ACC112 (cell line): ENCODE results near the gene CAPN13.

ENCODE experiments used
- H2AFZ ChIP-seq: fragments of 200-600 bp; sonication (generic); one replicate; pipeline ENCODE4 v1.6.0; 2017; ENCODE audit warnings: antibody characterized with exemption, low read length; ENCODE audit not compliant: unreplicated experiment
- H3K27ac ChIP-seq: fragments of 200-600 bp; sonication (generic); 2 replicates; pipeline ENCODE4 v1.5.1; 2014; ENCODE audit warnings: low read depth, mild to moderate bottlenecking, antibody characterized with exemption, low read length, moderate library complexity
- H3K27me3 ChIP-seq: fragments of 200-600 bp; sonication (generic); 2 replicates; pipeline ENCODE4 v1.6.1; 2014; ENCODE audit warnings: mild to moderate bottlenecking, antibody characterized with exemption, low read length, moderate library complexity, mixed read lengths; ENCODE audit not compliant: insufficient read depth
- H3K36me3 ChIP-seq: fragments of 200-600 bp; sonication (generic); 2 replicates; pipeline ENCODE4 v1.6.1; 2016; ENCODE audit warnings: mild to moderate bottlenecking, antibody characterized with exemption, low read length, moderate library complexity, mixed read lengths; ENCODE audit not compliant: insufficient read depth
- H3K4me1 ChIP-seq: fragments of 200-600 bp; sonication (generic); one replicate; pipeline ENCODE4 v1.6.1; 2016; ENCODE audit warnings: low read length, mixed read lengths; ENCODE audit not compliant: insufficient read depth, unreplicated experiment, control insufficient read depth
- H3K4me3 ChIP-seq: fragments of 200-600 bp; sonication (generic); 2 replicates; pipeline ENCODE4 v1.5.1; 2014; ENCODE audit warnings: mild to moderate bottlenecking, low read depth, low read length
- H3K79me2 ChIP-seq: fragments of 200-600 bp; sonication (generic); one replicate; pipeline ENCODE4 v1.6.0; 2016; ENCODE audit warnings: low read length; ENCODE audit not compliant: control insufficient read depth, unreplicated experiment, insufficient read depth

The CAPN13 gene

DNA sequence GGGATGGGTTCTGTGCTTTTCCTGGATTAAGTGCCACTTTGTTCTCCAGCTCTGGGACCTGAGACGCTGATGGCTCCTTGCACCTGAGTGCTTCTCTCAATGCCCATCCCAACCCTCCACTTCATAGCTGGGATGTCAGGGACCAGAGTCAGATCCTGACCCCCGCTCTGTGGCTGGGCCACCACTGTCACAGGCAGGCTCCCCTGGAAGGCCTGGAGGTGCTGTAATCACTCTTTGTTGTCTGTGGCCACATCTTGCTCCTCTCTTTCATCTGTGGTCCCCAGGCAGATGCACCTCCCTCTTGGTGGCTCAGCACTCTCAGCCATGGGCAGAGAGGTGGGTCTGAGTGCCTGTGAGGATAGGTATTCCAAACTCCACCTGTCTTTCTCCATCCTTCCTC, 62.4 kb downstream of the CAPN13 start:
- Histone ChIP-seq H3K79me2 (no peaks in the 10 kb centered on the region), H3K36me3 (no peaks in the 10 kb centered on the region), H2AFZ (no peak overlapping the region), H3K27me3 (peaks cover 14% of the 10 kb centered on the region), H3K27ac (no peak overlapping the region), H3K4me3 (no peak overlapping the region), H3K4me1 (no peaks in the 10 kb centered on the region)

DNA sequence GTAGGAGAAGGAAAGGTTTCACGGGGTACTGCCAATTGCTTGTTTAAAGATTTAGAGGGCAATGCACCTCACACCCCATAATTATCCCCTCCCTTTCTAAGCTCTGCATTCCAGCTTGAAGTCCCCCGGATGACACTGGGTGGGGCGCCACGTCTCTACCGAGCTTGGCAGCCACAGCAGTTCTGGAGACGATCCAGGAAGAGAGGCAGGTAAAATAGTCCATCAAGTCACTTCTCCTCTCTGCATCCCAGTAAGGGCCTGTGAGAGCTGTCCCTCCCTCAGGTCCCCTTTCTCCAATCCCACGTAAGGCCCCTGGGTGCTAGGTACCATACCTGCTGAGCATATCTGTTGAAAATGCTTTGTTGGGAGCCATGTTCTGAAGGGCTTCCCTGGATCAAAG, 65.7 kb downstream of the CAPN13 start:
- Histone ChIP-seq H3K36me3 (no peaks in the 10 kb centered on the region), H2AFZ (no peak overlapping the region)

DNA sequence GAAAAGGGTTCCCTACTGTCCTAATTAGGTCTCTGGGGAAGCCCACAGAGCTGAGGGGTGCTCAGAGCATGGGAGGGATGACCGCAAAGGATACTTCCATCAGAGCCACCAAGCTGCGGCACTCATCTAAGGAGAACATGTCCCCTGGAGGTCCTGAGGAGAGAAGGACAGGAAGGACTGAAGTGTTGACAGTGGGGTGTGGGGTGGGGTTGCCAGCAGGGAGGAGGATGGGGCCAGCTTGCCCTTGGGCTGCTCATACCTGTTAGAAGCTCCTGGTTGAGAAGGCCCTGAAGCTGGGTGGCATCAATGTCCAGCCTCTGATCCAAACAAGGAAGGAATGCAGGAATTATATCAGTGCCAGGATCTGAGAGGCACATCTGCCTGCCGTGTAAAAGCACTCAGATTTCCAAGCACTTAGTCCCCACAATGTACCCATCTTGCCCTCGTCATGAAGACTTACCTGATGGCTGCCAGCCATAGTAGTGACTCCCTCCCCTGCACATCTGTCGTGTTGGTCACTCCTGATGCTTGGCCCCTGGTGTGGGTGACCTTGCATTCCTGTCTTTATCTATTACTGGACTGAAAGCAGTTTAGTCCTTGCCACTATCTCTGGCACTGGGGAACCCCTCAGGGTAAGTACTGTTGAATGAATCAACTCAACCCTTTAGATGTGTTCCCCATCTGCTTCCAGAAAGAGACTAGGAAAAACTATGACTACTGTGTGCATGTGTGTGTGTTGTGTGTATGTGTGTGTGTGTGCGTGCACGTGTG, 68.9 kb downstream of the CAPN13 start:
- Histone ChIP-seq H3K27me3 (peaks cover 13% of the 10 kb centered on the region), H2AFZ (no peak overlapping the region), H3K4me3 (no peak overlapping the region), H3K4me1 (no peaks in the 10 kb centered on the region), H3K36me3 (no peaks in the 10 kb centered on the region), H3K79me2 (no peaks in the 10 kb centered on the region), H3K27ac (no peak overlapping the region)

More for the DNA sequence above, 65.7 kb downstream of the CAPN13 start:
- Histone ChIP-seq H3K27me3 (peaks cover 4% of the 10 kb centered on the region; the same call in 1 of the 2 replicates), H3K4me1 (no peaks in the 10 kb centered on the region), H3K27ac (no peak overlapping the region), H3K4me3 (no peak overlapping the region), H3K79me2 (no peaks in the 10 kb centered on the region)

DNA sequence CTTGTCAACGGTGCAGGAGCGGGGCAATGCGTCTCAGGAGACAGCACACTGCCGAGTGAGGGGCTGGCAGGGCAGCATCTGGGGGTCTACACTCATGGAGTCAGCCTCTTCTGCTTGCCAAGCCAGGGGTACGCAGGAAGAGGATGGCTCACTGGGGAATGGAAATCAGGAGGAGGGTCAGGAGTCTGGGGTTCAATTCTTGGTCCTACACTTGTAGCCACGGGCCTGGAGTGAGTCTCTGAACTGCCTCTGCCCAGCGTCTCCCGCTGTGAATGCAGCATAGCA, 70.0 kb downstream of the CAPN13 start:
- no peak overlapping the region for H3K4me3 ChIP-seq
- H3K36me3 ChIP-seq, result no peaks in the 10 kb centered on the region
- H3K27ac ChIP-seq, result no peak overlapping the region
- H2AFZ ChIP-seq, result no peak overlapping the region
- H3K27me3 ChIP-seq, result peaks cover 19% of the 10 kb centered on the region; the same call in 1 of the 2 replicates
- H3K4me1 ChIP-seq, result no peaks in the 10 kb centered on the region
- no peaks in the 10 kb centered on the region for H3K79me2 ChIP-seq

DNA sequence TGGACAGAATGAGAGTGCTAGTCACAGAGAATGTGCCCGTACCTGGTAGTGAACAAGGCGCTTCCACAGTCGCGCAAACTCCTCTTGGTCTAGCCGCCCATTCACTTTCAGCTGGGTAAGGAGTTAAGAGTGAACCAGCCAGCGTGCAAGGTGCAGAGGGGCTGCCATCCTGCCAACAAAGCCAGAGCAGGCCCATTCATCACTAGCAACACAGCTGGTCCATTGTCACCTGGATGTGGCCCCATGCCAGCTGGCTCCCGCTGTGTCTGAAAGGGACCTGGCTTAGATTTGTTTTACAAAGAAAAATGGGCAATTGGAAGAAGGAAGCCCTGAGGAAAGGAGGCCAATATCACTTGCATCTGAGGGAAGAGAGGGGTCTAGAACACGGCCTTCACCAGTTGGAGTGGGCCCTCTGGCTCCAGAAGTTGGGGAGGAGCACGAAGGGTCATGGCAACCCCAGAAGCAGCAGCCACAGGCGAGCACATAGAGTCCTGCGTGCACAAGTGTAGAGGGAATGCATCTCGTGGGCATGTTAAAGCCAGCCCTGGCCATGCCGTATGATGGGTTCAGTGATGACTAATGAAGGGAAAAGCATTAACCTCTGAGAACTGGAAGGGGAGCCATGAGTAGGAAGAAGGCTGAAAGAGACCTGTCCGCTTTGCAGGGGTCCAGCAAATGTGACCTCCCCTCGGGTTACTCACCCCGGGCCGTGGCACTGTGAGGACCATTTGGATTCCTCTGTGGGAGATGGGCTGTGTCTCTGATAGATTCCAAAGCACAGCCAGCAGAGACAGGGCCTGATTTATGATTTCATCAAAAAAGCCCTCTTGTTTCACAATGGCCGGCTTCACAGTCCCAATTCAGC, 70.6 kb downstream of the CAPN13 start:
- Histone ChIP-seq H3K27me3 (peaks cover 23% of the 10 kb centered on the region; the same call in 1 of the 2 replicates), H3K4me3 (no peak overlapping the region), H3K27ac (no peak overlapping the region), H3K36me3 (no peaks in the 10 kb centered on the region), H3K79me2 (no peaks in the 10 kb centered on the region), H3K4me1 (no peaks in the 10 kb centered on the region), H2AFZ (no peak overlapping the region)

DNA sequence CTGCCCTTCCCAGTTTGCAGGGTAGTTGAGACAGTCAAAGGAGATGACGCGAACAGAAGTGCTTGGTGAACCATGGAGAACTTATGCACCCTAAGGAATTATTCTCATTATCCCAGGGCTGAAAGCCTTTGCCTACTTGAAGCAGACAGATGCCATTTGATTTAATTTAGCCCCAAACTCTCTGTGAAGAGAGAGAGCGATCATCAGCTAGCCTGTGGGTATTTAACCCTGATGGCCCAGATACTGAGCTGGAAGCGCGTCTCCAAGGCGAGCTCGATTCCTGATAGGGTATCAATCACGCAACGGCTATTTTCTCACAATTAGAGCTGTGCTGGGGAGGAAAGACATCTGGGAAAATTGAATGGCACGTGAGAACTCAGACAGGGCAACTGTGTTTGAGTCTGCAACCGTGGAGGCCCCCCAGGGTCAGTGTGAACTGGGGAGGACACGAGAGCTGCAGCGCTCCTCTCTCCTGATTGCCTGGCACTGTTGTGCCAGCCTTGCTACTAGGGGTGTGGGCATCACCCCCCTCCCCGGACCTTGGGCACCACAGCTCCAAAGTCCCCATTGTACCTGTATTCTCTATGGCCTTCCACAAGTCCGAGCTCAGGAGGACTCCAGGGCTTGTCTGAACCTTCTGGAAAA, 73.2 kb downstream of the CAPN13 start:
- no peaks in the 10 kb centered on the region for H3K79me2 ChIP-seq
- H3K36me3 ChIP-seq, result no peaks in the 10 kb centered on the region
- no peak overlapping the region for H3K4me3 ChIP-seq
- no peaks in the 10 kb centered on the region for H3K4me1 ChIP-seq
- H3K27ac ChIP-seq, result no peak overlapping the region
- peaks cover 48% of the 10 kb centered on the region for H3K27me3 ChIP-seq
- no peak overlapping the region for H2AFZ ChIP-seq

DNA sequence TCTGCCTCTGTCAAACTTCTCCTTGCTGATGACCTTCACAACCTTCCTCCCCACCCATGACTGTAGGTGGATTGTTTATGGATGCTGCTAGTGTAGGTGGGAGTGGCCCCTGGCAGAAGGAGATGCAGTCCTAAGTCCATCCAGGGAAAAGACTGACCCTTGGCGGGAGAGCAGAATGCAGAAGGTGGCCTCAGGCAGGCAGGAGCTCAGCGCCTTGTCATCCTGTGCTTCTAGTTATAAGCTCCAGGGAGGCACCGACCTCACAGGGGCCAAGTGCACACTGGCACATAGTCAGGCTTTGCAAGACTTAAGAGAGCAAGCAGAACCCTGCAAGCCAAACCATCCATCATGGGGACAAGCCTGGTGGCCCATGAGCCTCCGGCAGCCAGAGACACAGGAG, 74.4 kb downstream of the CAPN13 start:
- Histone ChIP-seq H3K27me3 (peaks cover 55% of the 10 kb centered on the region), H3K36me3 (no peaks in the 10 kb centered on the region), H3K27ac (no peak overlapping the region), H3K4me3 (no peak overlapping the region), H3K4me1 (no peaks in the 10 kb centered on the region), H3K79me2 (no peaks in the 10 kb centered on the region), H2AFZ (no peak overlapping the region)

DNA sequence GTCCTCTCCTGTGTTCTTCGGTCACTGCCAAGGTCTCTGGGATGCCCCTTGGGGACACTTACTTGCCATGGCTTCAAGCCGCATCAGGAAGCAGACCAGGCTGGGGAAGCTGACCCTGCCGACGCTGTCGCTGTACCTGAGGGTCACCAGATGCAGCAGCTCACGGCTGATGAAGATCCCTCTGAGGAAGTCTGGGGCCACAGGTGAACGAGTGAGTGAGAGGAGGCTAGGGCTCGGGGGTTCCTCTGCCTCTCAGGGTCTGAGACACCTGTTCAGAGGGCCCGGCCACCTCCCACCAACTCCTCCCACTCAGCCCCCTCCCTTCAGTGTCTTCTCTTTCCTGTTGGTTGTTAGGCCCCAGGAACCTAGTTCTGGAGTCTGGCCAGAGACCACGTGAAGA, 74.9 kb downstream of the CAPN13 start:
- Histone ChIP-seq H3K27me3 (peaks cover 59% of the 10 kb centered on the region), H3K4me1 (no peaks in the 10 kb centered on the region), H3K4me3 (no peak overlapping the region), H3K36me3 (no peaks in the 10 kb centered on the region), H2AFZ (no peak overlapping the region), H3K27ac (no peak overlapping the region), H3K79me2 (no peaks in the 10 kb centered on the region)

DNA sequence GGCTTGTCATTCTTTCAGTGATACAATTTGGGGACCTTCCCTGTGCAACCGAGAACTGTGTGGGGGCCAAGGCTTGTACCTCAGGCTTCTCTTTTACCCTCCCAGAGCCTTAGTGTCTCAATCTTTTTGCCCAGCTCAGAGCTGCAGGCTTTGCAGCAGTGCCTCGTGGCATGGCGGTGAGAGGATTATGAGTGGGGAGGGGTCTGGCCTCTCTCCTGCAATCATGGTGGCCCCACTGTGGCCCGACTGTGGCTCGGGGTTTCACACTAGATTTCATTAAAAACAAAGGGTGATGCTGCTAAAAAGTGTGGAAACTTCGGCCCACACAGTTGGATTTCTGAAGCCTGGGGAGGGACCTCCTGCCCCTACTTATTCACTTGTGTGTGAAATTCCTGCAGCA, 75.5 kb downstream of the CAPN13 start:
- no peak overlapping the region for H3K4me3 ChIP-seq

DNA sequence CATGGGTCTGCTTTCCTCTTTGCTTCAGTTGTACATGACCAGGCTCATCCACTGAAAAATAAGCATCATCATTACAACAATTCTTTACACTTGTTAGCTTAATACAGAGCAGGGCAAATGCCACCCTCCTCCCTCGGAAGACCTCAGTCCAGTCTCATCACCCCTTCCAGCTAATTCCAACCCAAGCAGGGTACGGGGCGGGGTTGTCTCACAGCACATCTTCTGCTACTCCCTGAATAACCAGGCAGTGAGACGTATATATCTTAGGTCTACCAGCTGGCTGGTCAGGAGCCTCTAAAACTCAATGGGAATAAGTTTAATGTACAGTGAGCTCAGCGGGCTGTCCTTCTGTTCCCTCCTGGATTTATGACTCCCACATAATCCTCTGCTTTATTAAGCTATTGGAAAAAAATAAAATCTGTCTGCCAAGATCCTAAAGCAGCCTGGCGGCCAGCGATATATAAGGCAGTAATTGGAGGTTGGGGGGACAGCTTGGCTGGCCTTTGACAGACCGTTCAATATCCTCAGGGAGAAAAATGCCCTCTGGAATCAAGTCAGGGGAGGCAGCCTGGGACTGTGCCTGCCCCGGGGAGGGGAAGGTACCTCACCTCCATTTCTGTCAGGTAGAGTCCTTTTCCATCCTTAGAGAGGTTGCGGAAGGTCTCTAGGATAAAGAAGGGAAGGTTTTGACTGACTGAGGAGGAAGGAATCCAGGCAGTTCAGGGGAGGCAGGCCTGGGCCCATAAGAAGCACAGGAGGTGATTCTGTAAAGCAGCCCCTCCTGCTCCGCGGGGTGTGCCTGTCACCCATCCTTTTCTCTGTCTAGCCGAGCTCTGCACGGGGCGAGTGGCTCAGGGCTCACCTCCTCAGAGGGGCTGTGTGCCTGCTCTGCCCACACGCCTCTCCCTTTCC, 76.3 kb downstream of the CAPN13 start:
- Histone ChIP-seq H3K4me1 (no peaks in the 10 kb centered on the region), H3K4me3 (no peak overlapping the region), H3K36me3 (no peaks in the 10 kb centered on the region), H3K27ac (no peak overlapping the region), H3K27me3 (peaks cover 71% of the 10 kb centered on the region), H3K79me2 (no peaks in the 10 kb centered on the region), H2AFZ (no peak overlapping the region)

More for the DNA sequence above, 75.5 kb downstream of the CAPN13 start:
- Histone ChIP-seq H3K27ac (no peak overlapping the region), H3K79me2 (no peaks in the 10 kb centered on the region), H2AFZ (no peak overlapping the region), H3K36me3 (no peaks in the 10 kb centered on the region), H3K27me3 (peaks cover 64% of the 10 kb centered on the region), H3K4me1 (no peaks in the 10 kb centered on the region)
